ENCODE data around the gene TRIM63. TPM values are rescaled to one million over a fixed set of nuclear protein-coding genes. Genes with fewer than 3 reads are reported as not detected.

Gene TRIM63
- total and polyA plus RNA-seq, 9 of the 15 experiments (the other 6 are each of a cell fraction or from before 2014, with no cell fraction given), result 0.08 to 0.57 (median 0.36) TPM

DNA sequence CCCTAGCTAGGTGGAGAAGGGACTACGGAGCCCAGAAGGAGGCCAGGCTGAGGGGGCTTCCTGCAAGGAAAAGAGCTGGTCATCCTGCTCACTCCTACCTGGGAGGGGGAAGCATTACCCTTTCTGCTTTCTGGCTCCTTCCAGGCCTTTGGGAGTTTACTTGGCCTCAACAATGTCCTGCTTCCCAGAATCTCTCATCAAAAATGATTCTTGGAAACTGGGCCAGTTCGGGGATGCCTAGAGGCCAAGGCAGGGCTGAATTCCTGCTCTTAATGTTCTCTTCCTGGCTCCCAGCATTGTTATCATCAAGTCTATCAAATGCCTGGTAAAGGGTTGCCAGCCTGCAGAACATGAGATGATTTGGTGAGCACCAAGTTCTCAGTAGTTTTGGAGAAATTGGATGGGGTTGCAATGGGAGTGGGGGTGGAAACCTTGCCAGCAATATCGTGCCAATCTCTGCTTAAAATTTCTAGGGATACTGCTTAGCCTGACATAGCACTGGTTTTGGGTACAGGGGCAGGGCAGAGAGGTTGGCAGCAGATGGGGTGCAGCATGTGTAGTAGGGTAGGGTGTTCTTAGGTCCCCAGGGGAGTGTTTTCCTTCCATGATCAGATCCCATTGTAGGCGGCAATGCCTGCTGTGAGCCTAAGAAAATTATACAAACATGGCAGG, 61.9 kb downstream of the TRIM63 start (continued):
- TF ChIP-seq, protein P1, sequence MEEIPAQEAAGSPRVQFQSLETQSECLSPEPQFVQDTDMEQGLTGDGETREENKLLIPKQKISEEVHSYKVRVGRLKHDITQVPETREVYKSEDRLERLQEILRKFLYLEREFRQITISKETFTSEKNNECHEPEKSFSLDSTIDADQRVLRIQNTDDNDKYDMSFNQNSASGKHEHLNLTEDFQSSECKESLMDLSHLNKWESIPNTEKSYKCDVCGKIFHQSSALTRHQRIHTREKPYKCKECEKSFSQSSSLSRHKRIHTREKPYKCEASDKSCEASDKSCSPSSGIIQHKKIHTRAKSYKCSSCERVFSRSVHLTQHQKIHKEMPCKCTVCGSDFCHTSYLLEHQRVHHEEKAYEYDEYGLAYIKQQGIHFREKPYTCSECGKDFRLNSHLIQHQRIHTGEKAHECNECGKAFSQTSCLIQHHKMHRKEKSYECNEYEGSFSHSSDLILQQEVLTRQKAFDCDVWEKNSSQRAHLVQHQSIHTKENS (CRISPR knock-in tag; IDR thresholded peaks at IDR 0.05), result no peak
- no peak for TF ChIP-seq E2F3 (CRISPR knock-in tag; IDR thresholded peaks at IDR 0.05)
- TF ChIP-seq, protein P2, sequence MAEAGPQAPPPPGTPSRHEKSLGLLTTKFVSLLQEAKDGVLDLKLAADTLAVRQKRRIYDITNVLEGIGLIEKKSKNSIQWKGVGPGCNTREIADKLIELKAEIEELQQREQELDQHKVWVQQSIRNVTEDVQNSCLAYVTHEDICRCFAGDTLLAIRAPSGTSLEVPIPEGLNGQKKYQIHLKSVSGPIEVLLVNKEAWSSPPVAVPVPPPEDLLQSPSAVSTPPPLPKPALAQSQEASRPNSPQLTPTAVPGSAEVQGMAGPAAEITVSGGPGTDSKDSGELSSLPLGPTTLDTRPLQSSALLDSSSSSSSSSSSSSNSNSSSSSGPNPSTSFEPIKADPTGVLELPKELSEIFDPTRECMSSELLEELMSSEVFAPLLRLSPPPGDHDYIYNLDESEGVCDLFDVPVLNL (CRISPR knock-in tag; IDR thresholded peaks at IDR 0.05; ENCODE audit: low read depth), result no peak
- 0 out of 2 replicates have a peak, but pooled peaks have one; percentile 38 for TF ChIP-seq ZNF766 (CRISPR knock-in tag; conservative IDR thresholded peaks at IDR 0.05)
- TF ChIP-seq DIDO1 (tag; IDR thresholded peaks at IDR 0.05; ENCODE audit: low read depth), result no peak
- TF ChIP-seq ZNF507 (tag; conservative IDR thresholded peaks at IDR 0.05), result no peak
- TF ChIP-seq MECOM (CRISPR knock-in tag; IDR thresholded peaks at IDR 0.05), result peak; percentile 40; the same call in 1 of the 2 replicates
- no peak for TF ChIP-seq ZNF354B (CRISPR knock-in tag; IDR thresholded peaks at IDR 0.05)
- no peak for TF ChIP-seq ZNF140 (CRISPR knock-in tag; IDR thresholded peaks at IDR 0.05)
- TF ChIP-seq, protein P3, sequence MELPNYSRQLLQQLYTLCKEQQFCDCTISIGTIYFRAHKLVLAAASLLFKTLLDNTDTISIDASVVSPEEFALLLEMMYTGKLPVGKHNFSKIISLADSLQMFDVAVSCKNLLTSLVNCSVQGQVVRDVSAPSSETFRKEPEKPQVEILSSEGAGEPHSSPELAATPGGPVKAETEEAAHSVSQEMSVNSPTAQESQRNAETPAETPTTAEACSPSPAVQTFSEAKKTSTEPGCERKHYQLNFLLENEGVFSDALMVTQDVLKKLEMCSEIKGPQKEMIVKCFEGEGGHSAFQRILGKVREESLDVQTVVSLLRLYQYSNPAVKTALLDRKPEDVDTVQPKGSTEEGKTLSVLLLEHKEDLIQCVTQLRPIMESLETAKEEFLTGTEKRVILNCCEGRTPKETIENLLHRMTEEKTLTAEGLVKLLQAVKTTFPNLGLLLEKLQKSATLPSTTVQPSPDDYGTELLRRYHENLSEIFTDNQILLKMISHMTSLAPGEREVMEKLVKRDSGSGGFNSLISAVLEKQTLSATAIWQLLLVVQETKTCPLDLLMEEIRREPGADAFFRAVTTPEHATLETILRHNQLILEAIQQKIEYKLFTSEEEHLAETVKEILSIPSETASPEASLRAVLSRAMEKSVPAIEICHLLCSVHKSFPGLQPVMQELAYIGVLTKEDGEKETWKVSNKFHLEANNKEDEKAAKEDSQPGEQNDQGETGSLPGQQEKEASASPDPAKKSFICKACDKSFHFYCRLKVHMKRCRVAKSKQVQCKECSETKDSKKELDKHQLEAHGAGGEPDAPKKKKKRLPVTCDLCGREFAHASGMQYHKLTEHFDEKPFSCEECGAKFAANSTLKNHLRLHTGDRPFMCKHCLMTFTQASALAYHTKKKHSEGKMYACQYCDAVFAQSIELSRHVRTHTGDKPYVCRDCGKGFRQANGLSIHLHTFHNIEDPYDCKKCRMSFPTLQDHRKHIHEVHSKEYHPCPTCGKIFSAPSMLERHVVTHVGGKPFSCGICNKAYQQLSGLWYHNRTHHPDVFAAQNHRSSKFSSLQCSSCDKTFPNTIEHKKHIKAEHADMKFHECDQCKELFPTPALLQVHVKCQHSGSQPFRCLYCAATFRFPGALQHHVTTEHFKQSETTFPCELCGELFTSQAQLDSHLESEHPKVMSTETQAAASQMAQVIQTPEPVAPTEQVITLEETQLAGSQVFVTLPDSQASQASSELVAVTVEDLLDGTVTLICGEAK (IDR thresholded peaks at IDR 0.05), result no peak
- TF ChIP-seq, protein P3 (CRISPR knock-in tag; IDR thresholded peaks at IDR 0.05), result no peak
- no peak for TF ChIP-seq RCOR1 (IDR thresholded peaks at IDR 0.05; ENCODE audit: borderline replicate concordance in 1 of 2, low read depth in 2 of 2, low read length in 2 of 2)
